Adipose tissue (tissue), 3 donors: Measurements from ENCODE around the gene E2F3. TPM values are rescaled to one million over a fixed set of nuclear protein-coding genes. Genes with fewer than 3 reads are reported as not detected.
A peak's percentile ranks its signal among the peaks of the same experiment; 100 is the strongest.

Source experiments
- H3K27ac ChIP-seq: one replicate; pipeline ENCODE4 v1.5.1; 2013; ENCODE audit warnings: low read depth, low read length
- WGBS, 3 donors: extraction: QIAGEN DNeasy Blood & Tissue Kit; methylation state at CpG; one replicate each; pipeline ENCODE4 v1.1.7; 2013; 5-methylcytosine and 5-hydroxymethylcytosine counted together
- polyA plus RNA-seq, 3 donors: library from polyadenylated mRNA; stranded (reverse); fragments of 200-250 nt; gene quantifications; one replicate each; pipeline ENCODE4 v1.2.3, GENCODE V29; 2013
- donor health status: healthy with polysubstance abuse.
- donor health status: Bipolar disorder and iron deficiency.
- donor health status: healthy.

The E2F3 gene
- polyA plus RNA-seq, 3 donors: 1.0 to 4.3 (median 3.8) TPM

GRCh38 chr6:20399518-20399917 is 2.2 kb upstream of the E2F3 start:
- no peak overlapping the region for H3K27ac ChIP-seq
- WGBS, 3 donors: 87 to 96% (median 87%) methylated on average over 2 of the region's 2 CpGs

GRCh38 chr6:20400456-20401204 is 1.0 kb upstream of the E2F3 start:
- 0 to 1% (median 1%) methylated on average over 18 of the region's 18 CpGs for WGBS, 3 donors
- peak overlapping the region; percentile 36 for H3K27ac ChIP-seq

- peak overlapping the region; percentile 61 for H3K27ac ChIP-seq
- 0 to 2% (median 1%) methylated on average over 11 to 15 of the region's 15 CpGs for WGBS, 3 donors
Measured at GRCh38 chr6:20402092-20402341, 338 bp downstream of the E2F3 start.

- 0 to 1% (median 1%) methylated on average over 36 to 73 of the region's 73 CpGs for WGBS, 3 donors
- peak overlapping the region; percentile 82 for H3K27ac ChIP-seq
Measured at GRCh38 chr6:20402342-20403069, 827 bp downstream of the E2F3 start.

- 0 to 1% (median 0%) methylated on average over 19 to 59 of the region's 72 CpGs for WGBS, 3 donors
- H3K27ac ChIP-seq: peak overlapping the region; percentile 82
Measured at GRCh38 chr6:20403070-20403765, 1.5 kb downstream of the E2F3 start.

GRCh38 chr6:20403766-20404640 is 2.3 kb downstream of the E2F3 start:
- 0 to 1% (median 1%) methylated on average over 35 to 38 of the region's 38 CpGs for WGBS, 3 donors
- H3K27ac ChIP-seq: peak overlapping the region; percentile 82

- WGBS, 3 donors: 1 to 2% (median 1%) methylated on average over 6 of the region's 6 CpGs
- H3K27ac ChIP-seq: no peak overlapping the region
Measured at GRCh38 chr6:20404641-20405032, 3.0 kb downstream of the E2F3 start.

GRCh38 chr6:20408851-20409250 is 7.2 kb downstream of the E2F3 start:
- WGBS, 3 donors: 81 to 91% (median 84%) methylated on average over 4 of the region's 4 CpGs
- H3K27ac ChIP-seq: no peak overlapping the region

- no peak overlapping the region for H3K27ac ChIP-seq
Measured at GRCh38 chr6:20409427-20409971, 7.8 kb downstream of the E2F3 start.

GRCh38 chr6:20411544-20411943 is 9.9 kb downstream of the E2F3 start:
- WGBS, 3 donors: 59 to 91% (median 69%) methylated on average over 8 of the region's 8 CpGs
- no peak overlapping the region for H3K27ac ChIP-seq

More at GRCh38 chr6:20409427-20409971, 7.8 kb downstream of the E2F3 start:
- WGBS, 3 donors: 32 to 73% (median 35%) methylated on average over 6 of the region's 6 CpGs

GRCh38 chr6:20411953-20412681 is 10.4 kb downstream of the E2F3 start:
- no peak overlapping the region for H3K27ac ChIP-seq
- WGBS, 3 donors: 94 to 96% (median 96%) methylated on average over 12 of the region's 12 CpGs

- no peak overlapping the region for H3K27ac ChIP-seq
- 90 to 95% (median 94%) methylated on average over 5 of the region's 5 CpGs for WGBS, 3 donors
Measured at GRCh38 chr6:20412682-20413073, 11.0 kb downstream of the E2F3 start.

- WGBS, 3 donors: 75 to 83% (median 82%) methylated on average over 3 of the region's 3 CpGs
Measured at GRCh38 chr6:20413826-20414225, 12.1 kb downstream of the E2F3 start.

GRCh38 chr6:20414711-20415110 is 13.0 kb downstream of the E2F3 start:
- WGBS, 3 donors: 93 to 98% (median 97%) methylated on average over 8 of the region's 8 CpGs

More at GRCh38 chr6:20413826-20414225, 12.1 kb downstream of the E2F3 start:
- no peak overlapping the region for H3K27ac ChIP-seq

GRCh38 chr6:20415304-20415703 is 13.6 kb downstream of the E2F3 start:
- no peak overlapping the region for H3K27ac ChIP-seq
- WGBS, 3 donors: 78 to 86% (median 82%) methylated on average over 7 of the region's 7 CpGs

More at GRCh38 chr6:20414711-20415110, 13.0 kb downstream of the E2F3 start:
- no peak overlapping the region for H3K27ac ChIP-seq

GRCh38 chr6:20415712-20416454 is 14.2 kb downstream of the E2F3 start:
- H3K27ac ChIP-seq: no peak overlapping the region
- WGBS, 3 donors: 68 to 79% (median 70%) methylated on average over 6 of the region's 6 CpGs
